H9 (cell line): ENCODE results near the gene DHX30. TPM values are rescaled to one million over a fixed set of nuclear protein-coding genes. Genes with fewer than 3 reads are reported as not detected.
A peak's percentile ranks its signal among the peaks of the same experiment; 100 is the strongest.

Experiments used
- DNase-seq: peaks from one replicate; pipeline ENCODE4 v3.0.0-alpha.2; 2017
- H2AFZ ChIP-seq: one replicate; pipeline ENCODE4 v1.6.1; 2013; ENCODE audit warnings: mild to moderate bottlenecking, low read length, control low read depth, moderate library complexity
- H2AK5ac ChIP-seq: 2 replicates; pipeline ENCODE4 v1.6.1; 2013; ENCODE audit warnings: low read length, control low read depth, mixed read lengths; ENCODE audit not compliant: insufficient read length
- H2BK120ac ChIP-seq: one replicate; pipeline ENCODE4 v1.6.1; 2013; ENCODE audit warnings: low read depth, mild to moderate bottlenecking, low read length, control low read depth, inconsistent platforms; ENCODE audit not compliant: poor library complexity, severe bottlenecking
- H2BK12ac ChIP-seq: 2 replicates; pipeline ENCODE4 v1.6.1; 2013; ENCODE audit warnings: low read length, control low read depth, mixed read lengths, low read depth; ENCODE audit not compliant: insufficient read length
- H2BK15ac ChIP-seq: 2 replicates; pipeline ENCODE4 v1.6.1; 2013; ENCODE audit warnings: low read depth, low read length, control low read depth
- H2BK20ac ChIP-seq: one replicate; pipeline ENCODE4 v1.6.1; 2013; ENCODE audit warnings: low read depth, mild to moderate bottlenecking, low read length, control low read depth, inconsistent platforms; ENCODE audit not compliant: poor library complexity, severe bottlenecking
- H2BK5ac ChIP-seq: 2 replicates; pipeline ENCODE4 v1.6.1; 2013; ENCODE audit warnings: low read length, control low read depth, mixed read lengths; ENCODE audit not compliant: insufficient read length
- H3K14ac ChIP-seq: 2 replicates; pipeline ENCODE4 v1.6.1; 2013; ENCODE audit warnings: low read length, control low read depth; ENCODE audit not compliant: insufficient read depth
- H3K18ac ChIP-seq: 2 replicates; pipeline ENCODE4 v1.6.1; 2013; ENCODE audit warnings: low read depth, mild to moderate bottlenecking, mixed read lengths, low read length, control low read depth; ENCODE audit not compliant: insufficient read length
- H3K23ac ChIP-seq: 2 replicates; pipeline ENCODE4 v1.6.1; 2013; ENCODE audit warnings: low read length, control low read depth, mixed read lengths, low read depth; ENCODE audit not compliant: insufficient read length
- H3K23me2 ChIP-seq: 2 replicates; pipeline ENCODE4 v1.6.1; 2013; ENCODE audit warnings: low read depth, mild to moderate bottlenecking, mixed read lengths, low read length, control low read depth; ENCODE audit not compliant: insufficient read length, poor library complexity, severe bottlenecking
- H3K27ac ChIP-seq: 2 replicates; pipeline ENCODE4 v1.5.1; 2013; ENCODE audit warnings: low read length, control low read depth, mixed read lengths, low read depth; ENCODE audit not compliant: insufficient read length
- H3K27me3 ChIP-seq: 2 replicates; pipeline ENCODE4 v1.6.1; 2013; ENCODE audit warnings: low read length, control low read depth, inconsistent platforms; ENCODE audit not compliant: insufficient read depth
- H3K4ac ChIP-seq: 2 replicates; pipeline ENCODE4 v1.6.1; 2013; ENCODE audit warnings: low read depth, mild to moderate bottlenecking, control low read depth, inconsistent platforms, low read length, moderate library complexity
- H3K4me1 ChIP-seq: 2 replicates; pipeline ENCODE4 v1.6.1; 2013; ENCODE audit warnings: low read length, control low read depth, inconsistent platforms; ENCODE audit not compliant: insufficient read depth
- H3K4me2 ChIP-seq: 2 replicates; pipeline ENCODE4 v1.6.1; 2013; ENCODE audit warnings: low read length, control low read depth, mixed read lengths; ENCODE audit not compliant: insufficient read length, insufficient read depth
- H3K56ac ChIP-seq: 2 replicates; pipeline ENCODE4 v1.6.1; 2013; ENCODE audit warnings: low read depth, mild to moderate bottlenecking, mixed read lengths, low read length, control low read depth; ENCODE audit not compliant: insufficient read length
- H3K79me1 ChIP-seq: 2 replicates; pipeline ENCODE4 v1.6.1; 2013; ENCODE audit warnings: low read depth, mild to moderate bottlenecking, moderate library complexity, low read length, control low read depth, inconsistent platforms; ENCODE audit not compliant: insufficient read depth, poor library complexity, severe bottlenecking
- H3K79me2 ChIP-seq: 2 replicates; pipeline ENCODE4 v1.6.1; 2013; ENCODE audit warnings: low read length, control low read depth, inconsistent platforms; ENCODE audit not compliant: insufficient read depth
- H3K9ac ChIP-seq: 2 replicates; pipeline ENCODE4 v1.6.1; 2013; ENCODE audit warnings: low read length, control low read depth, mixed read lengths; ENCODE audit not compliant: insufficient read length; ENCODE audit errors: extremely low read depth
- H3K9me3 ChIP-seq: one replicate; pipeline ENCODE4 v1.6.1; 2013; ENCODE audit warnings: low read depth, low read length, inconsistent platforms; ENCODE audit not compliant: control insufficient read depth
- H3T11ph ChIP-seq: one replicate; pipeline ENCODE4 v1.6.1; 2013; ENCODE audit warnings: mild to moderate bottlenecking, low read length, control low read depth, inconsistent platforms
- H4K20me1 ChIP-seq: one replicate; pipeline ENCODE4 v1.6.1; 2013; ENCODE audit not compliant: control insufficient read depth, insufficient read length, insufficient read depth
- H4K5ac ChIP-seq: 2 replicates; pipeline ENCODE4 v1.6.1; 2013; ENCODE audit warnings: low read depth, mild to moderate bottlenecking, mixed read lengths, low read length, control low read depth; ENCODE audit not compliant: insufficient read length
- H4K8ac ChIP-seq: replicated peaks from 2 replicates; pipeline ENCODE4 v1.6.1; 2013; ENCODE audit warnings: low read length, control low read depth, mixed read lengths, low read depth; ENCODE audit not compliant: insufficient read length
- H4K91ac ChIP-seq: 2 replicates; pipeline ENCODE4 v1.6.1; 2013; ENCODE audit warnings: low read depth, mild to moderate bottlenecking, moderate library complexity, mixed read lengths, low read length, control low read depth; ENCODE audit not compliant: insufficient read length
- H3K27ac Mint-ChIP-seq, 3 experiments: 2 replicates in 2 of 3; 3 replicates in 1 of 3; pipeline ENCODE4 v1.8.0; 2020 to 2021; ENCODE audit warnings: mixed read lengths in 3 of 3, mild to moderate bottlenecking in 1 of 3, moderate library complexity in 1 of 3
- H3K27me3 Mint-ChIP-seq: 2 replicates; pipeline ENCODE4 v1.8.0; 2021; ENCODE audit warnings: low read depth, mild to moderate bottlenecking, moderate library complexity, mixed read lengths
- H3K36me3 Mint-ChIP-seq, 3 experiments: 2 replicates in 2 of 3; 3 replicates in 1 of 3; pipeline ENCODE4 v1.8.0; 2020 to 2021; ENCODE audit warnings: low read depth in 3 of 3, mixed read lengths in 3 of 3; ENCODE audit not compliant: insufficient read depth in 1 of 3
- H3K4me1 Mint-ChIP-seq, 2 experiments: 2 replicates each; pipeline ENCODE4 v1.8.0; 2020; ENCODE audit warnings: mixed read lengths in 2 of 2
- H3K4me3 Mint-ChIP-seq, 2 experiments: 2 replicates in 1 of 2; 3 replicates in 1 of 2; pipeline ENCODE4 v1.8.0; 2020 to 2021; ENCODE audit warnings: mild to moderate bottlenecking in 2 of 2, mixed read lengths in 2 of 2, moderate library complexity in 1 of 2
- H3K9me3 Mint-ChIP-seq, 2 experiments: 2 replicates in 1 of 2; 3 replicates in 1 of 2; pipeline ENCODE4 v1.8.0; 2020; ENCODE audit warnings: mild to moderate bottlenecking in 2 of 2, mixed read lengths in 2 of 2, moderate library complexity in 1 of 2
- WGBS: extraction: QIAGEN DNeasy Blood & Tissue Kit; methylation state at CpG from one replicate; pipeline ENCODE4 v1.1.7; 2013; ENCODE audit warnings: missing lambda C conversion rate, low lambda C conversion rate, mixed read lengths; ENCODE audit not compliant: insufficient read length; ENCODE audit errors: extremely low coverage; 5-methylcytosine and 5-hydroxymethylcytosine counted together
- total RNA-seq: library from RNA; stranded (reverse); gene quantifications from 2 replicates; pipeline ENCODE4 v1.2.1, GENCODE V29; 2021
- TF ChIP-seq, protein P1 (sequence below): fragments of 200-600 bp; sonication (generic); conservative IDR thresholded peaks from 3 replicates; pipeline ENCODE4 v1.8.0; 2021; ENCODE audit warnings: antibody characterized with exemption, mild to moderate bottlenecking

The DHX30 gene
- total RNA-seq, 1 experiment from 2014 or later = 107 TPM

DNA sequence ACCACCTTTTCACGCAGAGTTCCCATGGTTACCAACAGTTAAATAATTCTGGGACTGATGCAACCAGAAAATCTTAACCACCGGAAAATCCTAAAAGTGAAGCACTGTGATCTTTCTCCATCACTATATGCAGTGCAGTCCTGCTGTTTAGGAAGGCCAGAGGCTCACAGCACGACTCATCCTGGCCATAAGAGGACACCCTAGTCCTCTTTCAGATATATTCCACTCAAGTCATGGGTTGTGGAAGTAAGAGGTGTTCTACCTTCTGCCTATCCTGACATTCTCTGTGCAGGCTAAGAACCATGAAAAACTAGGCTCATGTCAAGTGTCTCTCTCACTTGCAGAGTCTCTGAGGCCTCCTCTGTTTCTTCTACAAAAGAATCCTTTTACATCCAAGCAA, 67.2 kb downstream of the DHX30 start:
- Histone ChIP-seq H3K79me2 (no peaks in the 10 kb centered on the region), H3K27ac (no peak overlapping the region), H3K9ac (no peak overlapping the region), H2BK12ac (no peak overlapping the region), H2BK5ac (no peak overlapping the region), H3K18ac (no peak overlapping the region), H3K4me1 (no peaks in the 10 kb centered on the region), H3K79me1 (no peaks in the 10 kb centered on the region), H3K23me2 (no peaks in the 10 kb centered on the region), H2AK5ac (no peak overlapping the region), H4K20me1 (no peaks in the 10 kb centered on the region), H2BK15ac (no peak overlapping the region), H3K14ac (no peak overlapping the region), H3T11ph (no peak overlapping the region), H3K23ac (no peak overlapping the region), H3K4ac (no peak overlapping the region), H2BK120ac (no peak overlapping the region), H4K91ac (no peak overlapping the region), H3K9me3 (no peaks in the 10 kb centered on the region), H4K8ac (no peak overlapping the region), H4K5ac (no peak overlapping the region), H2AFZ (no peak overlapping the region), H3K27me3 (no peaks in the 10 kb centered on the region), H3K56ac (no peak overlapping the region), H2BK20ac (no peak overlapping the region), H3K4me2 (no peak overlapping the region)
- Mint-ChIP-seq H3K27me3 (no peaks in the 10 kb centered on the region), H3K4me3 (no peak overlapping the region), H3K4me1 (peaks cover 6 to 12% of the 10 kb centered on the region in 2 experiments), H3K36me3 (peaks cover 37 to 71% (median 70%) of the 10 kb centered on the region in 3 experiments; a peak in 6 of 7 replicates), H3K9me3 (no peaks in the 10 kb centered on the region), H3K27ac (peak overlapping the region in 1 of 3 experiments; percentile 45; a peak in 1 of 7 replicates)
- no peak for DNase-seq
- TF ChIP-seq, protein P1, sequence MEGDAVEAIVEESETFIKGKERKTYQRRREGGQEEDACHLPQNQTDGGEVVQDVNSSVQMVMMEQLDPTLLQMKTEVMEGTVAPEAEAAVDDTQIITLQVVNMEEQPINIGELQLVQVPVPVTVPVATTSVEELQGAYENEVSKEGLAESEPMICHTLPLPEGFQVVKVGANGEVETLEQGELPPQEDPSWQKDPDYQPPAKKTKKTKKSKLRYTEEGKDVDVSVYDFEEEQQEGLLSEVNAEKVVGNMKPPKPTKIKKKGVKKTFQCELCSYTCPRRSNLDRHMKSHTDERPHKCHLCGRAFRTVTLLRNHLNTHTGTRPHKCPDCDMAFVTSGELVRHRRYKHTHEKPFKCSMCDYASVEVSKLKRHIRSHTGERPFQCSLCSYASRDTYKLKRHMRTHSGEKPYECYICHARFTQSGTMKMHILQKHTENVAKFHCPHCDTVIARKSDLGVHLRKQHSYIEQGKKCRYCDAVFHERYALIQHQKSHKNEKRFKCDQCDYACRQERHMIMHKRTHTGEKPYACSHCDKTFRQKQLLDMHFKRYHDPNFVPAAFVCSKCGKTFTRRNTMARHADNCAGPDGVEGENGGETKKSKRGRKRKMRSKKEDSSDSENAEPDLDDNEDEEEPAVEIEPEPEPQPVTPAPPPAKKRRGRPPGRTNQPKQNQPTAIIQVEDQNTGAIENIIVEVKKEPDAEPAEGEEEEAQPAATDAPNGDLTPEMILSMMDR = no peak
- no CpG with 5 or more reads among the region's 3 CpGs for whole genome bisulfite sequencing
